Body of pancreas (tissue), 4 donors: Measurements from ENCODE around the gene NIPSNAP2. TPM values are rescaled to one million over a fixed set of nuclear protein-coding genes. Genes with fewer than 3 reads are reported as not detected.
"Not testable (repeated sequence)": the region's sequence is repeated elsewhere in the genome, so short reads cannot be mapped to it uniquely, and the experiment has no call there.

Experiments
- ATAC-seq: fragments of 150-250 bp; one replicate; pipeline ENCODE4 v1.9.1; 2016
- DNase-seq, 4 donors: peaks; one replicate each; pipeline ENCODE4 v3.0.0-alpha.2; 2019
- H3K27ac ChIP-seq, 4 donors: fragments of 200-600 bp; sonication (generic); 1 replicate in 3 of 4; 2 replicates in 1 of 4; pipeline versions ENCODE4 v1.5.1 to v1.6.1; 2016 to 2019; ENCODE audit warnings: mild to moderate bottlenecking in 1 of 4, mixed read lengths in 1 of 4, moderate library complexity in 1 of 4
- H3K27me3 ChIP-seq, 2 donors: fragments of 200-600 bp; sonication (generic); one replicate each; pipeline ENCODE4 v1.6.0; 2016; ENCODE audit warnings: mild to moderate bottlenecking in 1 of 2
- H3K36me3 ChIP-seq, 2 donors: fragments of 200-600 bp; sonication (generic); replicated peaks in 1 of 2; 2 replicates each; pipeline ENCODE4 v1.5.1; 2016; ENCODE audit warnings: low read depth in 2 of 2; ENCODE audit not compliant: insufficient read depth in 1 of 2
- H3K4me1 ChIP-seq: fragments of 200-600 bp; sonication (generic); one replicate; pipeline ENCODE4 v1.6.0; 2016
- H3K4me3 ChIP-seq, 2 donors: fragments of 200-600 bp; sonication (generic); 1 replicate in 1 of 2; 2 replicates in 1 of 2; pipeline ENCODE4 v1.5.1; 2016 to 2019
- H3K9me3 ChIP-seq, 3 donors: fragments of 200-600 bp; sonication (generic); 1 replicate in 2 of 3; 2 replicates in 1 of 3; pipeline ENCODE4 v1.5.1; 2016
- CTCF ChIP-seq, 7 experiments: fragments of 450-650 bp in 4 of 7; fragments of 200-600 bp in 3 of 7; sonication (generic) in 3 of 7; IDR thresholded peaks; one replicate each; pipeline ENCODE4 v1.5.1; 2016 to 2019; ENCODE audit warnings: antibody characterized with exemption in 7 of 7
- POLR2A ChIP-seq, 3 donors: fragments of 450-650 bp; IDR thresholded peaks; one replicate each; pipeline ENCODE4 v1.6.1; 2016; ENCODE audit warnings: antibody characterized with exemption in 3 of 3, mild to moderate bottlenecking in 2 of 3
- WGBS, 2 donors: methylation state at CpG; one replicate each; pipeline ENCODE4 v1.1.5; 2017; 5-methylcytosine and 5-hydroxymethylcytosine counted together
- intact Hi-C: fragments of 100-400 bp; cut with DNase I; formaldehyde crosslinking; loops from one replicate; pipeline ENCODE4 v1.15.1; 2023
- total RNA-seq, 2 donors: library from RNA; depleted of rRNA; stranded (reverse); fragments of >200 nt; gene quantifications; one replicate each; pipeline ENCODE4 v1.1.0, GENCODE V29; 2016

NIPSNAP2 gene
- total RNA-seq, 2 donors from 2014 or later: 42.5 to 51.6 TPM

GRCh38 chr7:56028942-56029630 is 64.7 kb downstream of the NIPSNAP2 start:
- DNase-seq (no peak), ATAC-seq (no peak)

DNA sequence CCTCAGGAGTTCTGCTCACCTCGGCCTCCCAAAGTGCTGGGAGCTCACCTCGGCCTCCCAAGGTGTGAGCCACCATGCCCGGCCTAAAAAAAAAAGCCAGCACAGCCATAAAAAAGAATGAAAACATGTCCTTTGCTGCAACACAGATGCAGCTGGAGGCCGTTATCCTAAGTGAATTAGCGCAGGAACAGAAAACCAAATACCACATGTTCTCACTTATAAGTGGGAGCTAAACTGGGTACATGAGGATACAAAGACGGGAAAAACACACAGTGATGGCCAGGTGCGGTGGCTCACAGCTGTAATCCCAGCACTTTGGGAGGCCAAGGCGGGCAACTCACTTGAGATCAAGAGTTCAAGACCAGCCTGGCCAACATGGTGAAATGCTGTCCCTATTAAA is 66.0 kb downstream of the NIPSNAP2 start:
- intact Hi-C loops: no loop called here
- Histone ChIP-seq H3K4me1 (peaks cover 17% of the 10 kb centered on the region), H3K27ac (no peak overlapping the region), H3K9me3 (no peaks in the 10 kb centered on the region), H3K27me3 (no peaks in the 10 kb centered on the region), H3K36me3 (peaks cover 0 to 2% of the 10 kb centered on the region in 2 donors), H3K4me3 (no peak overlapping the region)
- TF ChIP-seq CTCF (IDR thresholded peaks at IDR 0.05) (no peak), POLR2A (IDR thresholded peaks at IDR 0.05) (no peak)
- ATAC-seq: no peak
- WGBS, 2 donors: 91 to 93% methylated on average over 8 of the region's 8 CpGs
- DNase-seq: no peak

More at GRCh38 chr7:56028942-56029630, 64.7 kb downstream of the NIPSNAP2 start:
- 60 to 62% methylated on average over 9 of the region's 9 CpGs for WGBS, 2 donors
- Histone ChIP-seq H3K36me3 (peaks cover 0 to 2% of the 10 kb centered on the region in 2 donors), H3K4me1 (peaks cover 17% of the 10 kb centered on the region), H3K9me3 (no peaks in the 10 kb centered on the region), H3K27me3 (no peaks in the 10 kb centered on the region), H3K27ac (peak overlapping the region in 1 of 4 donors; percentile 8), H3K4me3 (no peak overlapping the region)
- intact Hi-C loops: no loop called here
- TF ChIP-seq POLR2A (IDR thresholded peaks at IDR 0.05) (no peak), CTCF (IDR thresholded peaks at IDR 0.05) (no peak)

DNA sequence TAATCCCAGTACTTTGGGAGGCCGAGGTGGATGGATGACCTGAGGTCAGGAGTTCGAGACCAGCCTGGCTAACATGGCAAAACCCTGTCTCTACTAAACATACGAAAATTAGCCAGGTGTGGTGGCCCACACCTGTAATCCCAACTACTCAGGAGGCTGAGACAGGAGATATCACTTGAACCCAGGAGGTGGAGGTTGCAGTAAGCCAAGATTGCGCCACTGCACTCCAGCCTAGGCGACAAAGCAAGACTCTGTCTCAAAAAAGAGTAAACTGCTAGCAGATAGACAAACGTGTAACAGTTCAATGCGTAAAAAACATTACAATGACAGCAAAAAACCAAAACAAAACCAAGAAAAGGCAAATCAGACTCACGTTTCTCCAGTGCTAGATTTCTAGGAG is 67.2 kb downstream of the NIPSNAP2 start:
- intact Hi-C loops, H3K36me3 ChIP-seq, H3K9me3 ChIP-seq, H3K27ac ChIP-seq, DNase-seq, H3K4me3 ChIP-seq, ATAC-seq, H3K27me3 ChIP-seq: not testable (repeated sequence)
- 75 to 77% methylated on average over 8 of the region's 8 CpGs for WGBS, 2 donors
- H3K4me1 ChIP-seq: peaks cover 17% of the 10 kb centered on the region

GRCh38 chr7:56032578-56032977 is 68.2 kb downstream of the NIPSNAP2 start:
- H3K27ac ChIP-seq, H3K4me3 ChIP-seq, H3K36me3 ChIP-seq, H3K9me3 ChIP-seq, DNase-seq, ATAC-seq, intact Hi-C loops, H3K27me3 ChIP-seq: not testable (repeated sequence)
- whole genome bisulfite sequencing, 2 donors: 91 to 98% methylated on average over 7 of the region's 7 CpGs
- peaks cover 17% of the 10 kb centered on the region for H3K4me1 ChIP-seq

DNA sequence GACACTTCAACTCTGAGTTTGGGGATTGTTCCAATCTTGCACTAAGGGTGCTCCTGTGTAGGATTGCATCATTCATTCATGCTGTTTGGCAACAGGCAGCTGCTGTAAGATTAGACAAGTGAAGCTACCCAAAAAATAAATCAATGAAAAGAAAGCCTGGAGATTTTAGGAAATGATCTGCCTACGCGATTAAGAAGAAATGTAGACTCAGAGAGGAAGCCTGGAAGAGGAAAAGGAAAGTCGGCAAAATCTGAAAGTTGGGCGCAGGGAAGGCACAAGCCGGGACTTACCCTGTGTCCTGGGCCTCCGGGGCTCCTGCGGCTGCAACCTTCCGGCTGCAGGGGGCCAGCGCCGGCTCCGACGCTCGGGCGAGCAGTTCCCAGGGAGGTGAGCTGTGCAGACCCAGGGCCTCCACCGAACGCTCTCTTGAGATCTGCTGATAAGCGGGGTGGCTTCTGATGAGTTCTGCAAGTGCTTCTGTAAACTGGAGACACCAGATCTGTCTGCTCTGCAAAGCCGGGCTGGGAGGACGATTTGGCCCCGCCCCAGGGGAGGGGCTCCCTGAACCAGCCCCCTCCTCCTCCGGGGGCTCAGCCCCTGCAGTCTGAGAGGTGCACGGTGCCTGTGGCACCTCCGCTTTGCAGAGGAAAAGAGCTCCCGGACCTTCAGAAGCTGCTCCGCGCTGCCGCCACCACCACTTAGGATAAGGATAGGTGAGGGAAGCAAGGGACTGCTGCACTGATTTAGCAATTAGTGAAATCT is 69.5 kb downstream of the NIPSNAP2 start:
- ATAC-seq: peak; percentile 82
- Histone ChIP-seq H3K27me3 (no peaks in the 10 kb centered on the region), H3K9me3 (no peaks in the 10 kb centered on the region), H3K27ac (peak overlapping the region in 3 of 4 donors; percentile 25 to 69 (median 53)), H3K36me3 (peaks cover 0 to 2% of the 10 kb centered on the region in 2 donors), H3K4me1 (peaks cover 15% of the 10 kb centered on the region), H3K4me3 (peak overlapping the region; percentile 17 to 74)
- TF ChIP-seq CTCF (IDR thresholded peaks at IDR 0.05): peak in 4 of 7 experiments; percentile 20 to 44 (median 38)
- peak in 1 of 3 donors; percentile 22 for TF ChIP-seq POLR2A (IDR thresholded peaks at IDR 0.05)
- intact Hi-C loops: no loop called here
- DNase-seq: peak; percentile 41 to 62 (median 47)
- 0% methylated on average over 21 to 27 of the region's 27 CpGs for WGBS, 2 donors
